Kasumi-1 (cell line): Measurements from ENCODE around the gene ZKSCAN7.
"Not testable (repeated sequence)": the region's sequence is repeated elsewhere in the genome, so short reads cannot be mapped to it uniquely, and the experiment has no call there.

Experiments
- DNase-seq, 2 experiments: peaks; one replicate each; lab custom pipeline; 2025; lab: John Stamatoyannopoulos, UW

The ZKSCAN7 gene

DNA sequence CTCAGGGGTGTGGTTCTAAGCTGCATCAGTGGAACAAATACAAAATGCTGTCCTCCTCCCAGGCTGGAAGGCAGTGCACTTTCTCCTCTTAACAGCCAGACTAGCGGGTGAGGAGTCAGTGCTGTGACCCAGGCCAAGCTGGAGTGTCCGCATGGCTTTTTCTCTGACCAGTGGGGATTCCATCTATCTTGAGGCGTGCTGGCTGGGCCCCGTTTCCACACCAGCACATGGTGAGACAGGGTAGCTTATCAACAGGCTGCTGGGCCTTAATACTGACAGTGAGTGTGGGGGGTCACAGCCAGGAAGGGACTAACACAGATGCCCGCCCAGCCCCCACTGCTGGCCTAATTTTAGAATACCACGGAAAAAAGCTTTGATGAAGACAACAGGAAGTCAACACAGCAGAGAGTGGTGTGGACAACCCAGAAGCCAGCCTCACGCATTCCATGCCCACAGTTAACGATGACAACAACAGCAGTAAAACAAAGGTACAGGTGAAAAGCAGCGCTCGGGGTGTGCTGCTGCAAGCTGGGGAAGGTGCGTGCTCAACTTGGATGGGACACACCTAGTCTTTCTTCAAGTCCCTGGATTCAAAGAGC is 22.5 kb downstream of the ZKSCAN7 start:
- DNase-seq, result not testable (repeated sequence)

GRCh38 chr3:44578316-44578715 is 23.3 kb downstream of the ZKSCAN7 start:
- not testable (repeated sequence) for DNase-seq

- DNase-seq, result not testable (repeated sequence)
Measured at GRCh38 chr3:44578924-44579515, 24.0 kb downstream of the ZKSCAN7 start.

DNA sequence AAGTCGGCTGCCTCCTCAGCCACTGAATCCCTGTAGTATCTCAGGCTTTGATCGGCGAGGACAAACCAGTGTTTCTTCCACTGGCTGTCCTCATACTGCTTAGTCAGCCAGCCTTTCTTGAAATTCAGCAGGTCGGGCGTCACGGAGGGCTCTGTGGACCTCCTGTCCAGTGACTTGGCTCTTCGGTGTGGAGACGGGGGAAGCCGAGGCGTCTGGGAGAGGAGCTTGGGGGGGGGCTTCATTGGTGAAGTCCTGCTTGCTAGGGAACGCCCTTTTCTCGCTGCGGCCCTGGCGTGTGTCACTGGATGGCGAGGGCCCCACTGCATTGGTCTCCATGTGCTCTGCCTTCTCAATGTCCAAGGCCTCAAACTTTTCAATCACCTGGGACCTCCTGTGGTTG is 24.8 kb downstream of the ZKSCAN7 start:
- DNase-seq, result not testable (repeated sequence)

- not testable (repeated sequence) for DNase-seq
Measured at GRCh38 chr3:44580971-44581370, 26.0 kb downstream of the ZKSCAN7 start.

GRCh38 chr3:44584646-44585501 is 29.9 kb downstream of the ZKSCAN7 start, which contains the start of gene ZNF660:
Gene ZNF660 (plus strand): TSS chr3:44584964. CDS start chr3:44594194, 9,230 bp downstream.
- peak in 1 of 2 experiments; percentile 4 for DNase-seq

DNA sequence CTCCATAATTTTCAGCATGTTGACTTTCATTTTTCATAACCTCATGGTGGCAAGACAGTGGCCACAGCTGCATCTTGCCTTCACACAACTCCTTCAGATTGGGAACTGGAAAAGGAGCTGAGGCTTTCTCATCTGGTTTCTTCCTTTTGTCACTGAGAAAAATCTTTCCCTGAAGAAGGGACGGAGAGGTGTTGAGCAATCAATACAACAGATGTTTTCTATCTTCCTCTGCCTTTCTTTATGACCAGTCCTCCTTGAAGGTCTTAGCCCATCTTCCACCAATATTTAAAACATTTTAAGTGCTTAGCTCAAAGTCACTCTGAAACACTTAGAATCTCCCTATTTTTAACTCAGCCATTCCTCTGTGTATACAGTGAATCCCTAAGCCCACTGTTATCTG is 41.6 kb downstream of the ZKSCAN7 start:
- DNase-seq, result no peak

GRCh38 chr3:44601749-44602148 is 46.8 kb downstream of the ZKSCAN7 start:
- DNase-seq, result no peak

DNA sequence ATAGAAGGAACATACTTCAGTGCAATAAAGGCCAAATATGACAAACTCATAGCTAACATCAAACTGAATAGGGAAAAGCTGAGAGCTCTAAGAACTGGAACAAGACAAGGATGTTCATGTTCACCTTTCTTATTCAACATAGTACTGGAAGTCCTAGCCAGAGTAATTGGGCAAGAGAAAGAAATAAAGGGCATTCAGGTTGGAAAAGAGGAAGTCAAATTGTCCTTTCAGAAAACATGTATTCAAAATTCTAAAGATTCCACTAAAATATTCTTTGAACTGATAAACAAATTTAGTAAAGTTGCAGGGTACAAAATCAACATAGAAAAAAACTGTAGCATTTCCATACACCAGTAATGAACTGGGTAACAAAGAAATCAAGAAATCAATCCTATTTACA is 57.7 kb downstream of the ZKSCAN7 start:
- peak in 1 of 2 experiments; percentile 7 for DNase-seq
